Loucy (cell line): Measurements from ENCODE around the gene TRAPPC12.

Source experiments
- CTCF ChIP-seq: fragments of 200-600 bp; sonication (generic); conservative IDR thresholded peaks from 2 replicates; pipeline ENCODE4 v1.5.1; 2014; ENCODE audit warnings: mild to moderate bottlenecking, antibody characterized with exemption, low read length
- EZH2phosphoT487 ChIP-seq: fragments of 200-600 bp; IDR thresholded peaks from 2 replicates; pipeline ENCODE4 v1.6.1; 2018; ENCODE audit warnings: antibody characterized with exemption, mild to moderate bottlenecking, moderate library complexity, borderline replicate concordance

- TF ChIP-seq EZH2phosphoT487 (no peak), CTCF (no peak)
Observed at GRCh38 chr2:3418766-3419404, 39.4 kb downstream of the TRAPPC12 start.
